HG02884 (cell line): Measurements from ENCODE around the gene ACOXL.

ENCODE experiments used
- ATAC-seq: cut with Tn5 transposase; IDR thresholded peaks from one replicate; pipeline ENCODE4 v1.9.1; 2021; ENCODE audit warnings: mild to moderate bottlenecking, moderate library complexity; ENCODE audit not compliant: unreplicated experiment

Gene ACOXL

DNA sequence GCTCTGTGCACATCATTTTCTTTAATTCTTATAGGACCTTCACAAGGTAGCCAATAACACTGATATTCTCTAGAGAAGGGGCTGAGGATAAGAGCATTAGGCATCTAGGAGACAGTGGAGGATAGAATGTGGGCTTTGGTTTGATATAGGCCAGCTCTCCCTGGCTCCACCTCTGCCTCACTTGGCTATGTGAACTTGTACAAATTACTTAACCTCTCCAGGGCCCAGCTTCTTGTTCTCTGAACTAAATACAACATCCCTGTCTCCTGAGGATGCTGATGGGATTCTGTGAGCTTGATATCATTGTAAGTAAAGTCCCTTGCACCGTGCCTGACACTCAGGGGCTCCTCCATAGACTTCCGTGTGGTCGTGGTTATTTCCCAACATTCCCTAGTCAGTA is 87.3 kb downstream of the ACOXL start:
- ATAC-seq, result no peak

DNA sequence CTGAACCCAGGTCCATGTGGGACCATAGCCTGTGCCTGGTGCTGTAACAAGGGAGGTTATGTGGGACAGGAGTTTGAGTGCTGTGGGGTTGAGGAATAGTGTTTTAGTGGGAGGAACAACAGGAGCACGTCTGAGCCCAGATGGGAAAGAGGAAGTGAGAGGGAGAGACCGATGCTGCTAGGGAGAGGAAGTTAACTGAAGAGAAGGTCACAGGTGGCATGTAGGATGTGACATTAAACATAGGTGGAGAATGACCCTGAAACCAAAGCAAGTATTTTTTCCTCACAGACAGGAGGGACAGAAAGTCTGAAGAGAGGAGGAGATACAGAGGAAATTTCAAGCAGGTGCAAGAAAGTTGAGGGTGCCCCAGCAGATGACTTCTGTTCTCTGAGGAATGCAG is 87.8 kb downstream of the ACOXL start:
- no peak for ATAC-seq

GRCh38 chr2:110823165-110823564 is 90.8 kb downstream of the ACOXL start:
- no peak for ATAC-seq

GRCh38 chr2:110827511-110827910 is 95.1 kb downstream of the ACOXL start:
- ATAC-seq, result no peak

- ATAC-seq, result no peak
These were observed 96.0 kb downstream of the ACOXL start for GRCh38 chr2:110828330-110828729.

DNA sequence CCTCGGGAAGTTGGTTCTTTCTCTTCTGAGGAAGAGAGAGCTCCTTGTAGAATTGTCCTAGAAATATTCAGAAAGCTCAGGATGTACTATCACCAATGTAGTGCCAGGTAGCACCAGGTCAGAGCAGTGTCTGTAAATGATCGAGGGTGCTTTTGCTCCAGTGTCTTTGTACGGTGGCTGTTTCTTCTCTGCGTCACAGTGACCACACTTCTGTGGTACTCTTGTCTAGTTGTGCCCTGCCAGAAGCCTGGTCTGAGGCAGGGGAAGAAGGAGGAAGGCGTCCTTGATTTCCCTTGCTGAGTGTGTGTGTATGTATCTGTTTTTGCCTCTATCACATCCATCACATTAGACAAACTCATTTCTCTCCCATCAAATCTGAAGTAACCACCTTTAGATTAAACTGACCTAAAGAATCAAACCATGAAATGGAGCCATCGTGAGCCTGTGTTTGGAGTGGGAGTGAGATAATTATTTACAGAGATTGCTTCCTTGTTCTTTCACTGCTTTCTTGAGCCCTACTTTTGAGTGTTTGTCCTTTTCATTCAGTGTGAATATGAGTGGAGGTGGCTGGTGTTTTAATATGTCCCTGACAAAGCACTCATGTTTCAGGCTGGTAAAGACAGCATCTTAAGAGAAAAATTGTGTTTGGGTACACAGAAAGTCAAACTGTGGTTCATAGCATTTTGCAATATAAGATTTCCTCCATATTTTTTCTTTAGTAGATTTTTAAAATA is 97.2 kb downstream of the ACOXL start:
- no peak for ATAC-seq

- ATAC-seq, result no peak
These were observed 100.4 kb downstream of the ACOXL start for GRCh38 chr2:110832740-110833139.

GRCh38 chr2:110834134-110834827 is 101.9 kb downstream of the ACOXL start:
- no peak for ATAC-seq

DNA sequence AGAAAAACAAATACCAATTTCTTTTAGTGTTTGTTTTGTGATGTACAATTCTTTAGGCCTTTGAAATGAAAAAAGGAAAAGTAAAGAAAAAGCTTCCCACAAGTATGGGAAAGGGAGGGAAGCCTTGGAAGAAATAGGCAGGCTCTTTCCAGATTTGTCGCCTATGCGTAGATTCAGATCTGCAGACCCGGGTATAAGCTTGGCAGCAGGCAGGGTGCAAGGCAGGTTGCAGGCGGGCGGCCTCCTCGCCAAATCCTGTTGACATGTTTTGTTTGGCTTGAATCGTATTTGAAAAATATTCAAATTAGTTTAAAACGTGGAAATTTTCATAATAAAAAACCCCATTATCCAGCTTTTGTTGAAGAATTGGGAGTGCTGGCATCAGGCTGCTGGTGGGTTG is 104.3 kb downstream of the ACOXL start:
- ATAC-seq, result no peak

DNA sequence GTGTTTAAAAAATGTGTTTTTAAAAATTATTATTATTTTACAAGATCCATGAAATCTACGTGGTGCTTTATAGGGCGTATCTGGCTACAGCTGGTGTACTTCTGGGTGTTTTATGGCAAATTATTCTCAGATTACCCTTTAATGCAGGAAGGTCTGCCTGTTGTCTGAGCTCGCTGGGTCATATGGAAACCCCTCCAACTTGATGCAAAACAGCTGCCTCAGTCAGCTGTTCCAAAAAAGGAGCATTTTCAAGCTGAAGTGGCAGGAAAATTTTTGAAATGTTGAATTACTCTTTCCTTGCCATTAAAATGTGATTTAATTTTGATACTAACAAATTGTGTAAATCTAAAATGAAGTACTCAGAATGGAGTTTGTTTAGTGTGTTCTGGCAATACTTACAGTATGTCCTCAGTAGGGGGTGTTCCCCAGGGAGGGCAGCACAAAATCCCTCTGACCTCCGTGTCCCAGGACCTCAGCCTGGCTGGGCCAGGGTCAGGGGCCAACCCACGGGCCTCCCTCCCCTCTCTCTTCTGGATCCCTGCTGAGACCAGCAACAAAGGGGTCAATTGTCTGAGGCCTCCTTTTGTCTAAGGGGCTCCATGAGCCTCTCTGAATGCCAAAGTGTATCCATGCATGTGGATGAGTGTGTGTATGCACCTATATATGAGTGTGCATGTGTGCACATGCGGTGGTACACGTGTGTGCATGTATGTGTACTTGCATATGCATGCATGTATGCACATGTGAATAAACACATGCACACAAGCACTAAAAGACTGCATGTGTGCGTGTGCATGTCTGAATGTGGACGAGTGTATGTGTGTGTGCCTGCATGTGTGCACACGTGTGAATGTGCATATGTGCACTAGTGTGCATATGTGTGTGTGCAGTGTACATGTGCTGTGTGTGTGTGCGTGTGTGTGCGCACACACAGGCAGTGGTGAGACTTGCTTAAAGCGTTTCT is 105.4 kb downstream of the ACOXL start:
- ATAC-seq, result no peak

DNA sequence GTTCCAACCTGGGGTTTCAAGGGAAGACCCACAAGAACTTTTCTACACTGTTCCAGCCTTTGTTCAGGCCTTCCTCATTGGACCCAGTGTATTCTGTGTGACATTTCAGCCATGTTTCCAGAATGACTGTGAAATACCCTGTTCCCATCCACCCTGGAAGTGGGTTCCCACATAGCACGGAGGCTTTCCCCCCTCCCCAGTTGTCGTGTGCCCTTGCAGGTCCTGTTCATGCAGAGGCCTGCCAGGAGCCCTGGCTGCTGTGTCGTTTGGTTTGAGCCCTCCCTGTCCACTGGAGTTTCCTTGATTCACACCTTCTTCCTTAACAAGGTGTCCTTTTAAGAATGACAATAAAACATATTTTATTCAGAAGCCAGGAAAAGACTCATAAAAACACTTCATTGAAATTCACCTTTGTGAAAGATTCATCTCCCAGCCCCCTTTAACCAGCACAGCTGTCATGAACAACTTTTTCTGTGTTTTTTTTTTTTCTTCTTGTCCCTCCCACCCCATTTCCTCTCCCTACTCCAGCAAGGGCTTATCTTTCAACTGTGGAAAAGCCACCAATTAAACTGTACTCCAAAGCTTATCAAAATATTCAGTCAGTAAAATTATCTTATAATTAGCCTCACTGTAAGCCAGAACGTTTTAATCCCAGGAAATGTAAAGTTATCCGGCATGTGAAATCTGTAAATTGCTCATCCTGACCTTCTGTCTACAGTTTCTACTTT is 106.4 kb downstream of the ACOXL start:
- no peak for ATAC-seq

DNA sequence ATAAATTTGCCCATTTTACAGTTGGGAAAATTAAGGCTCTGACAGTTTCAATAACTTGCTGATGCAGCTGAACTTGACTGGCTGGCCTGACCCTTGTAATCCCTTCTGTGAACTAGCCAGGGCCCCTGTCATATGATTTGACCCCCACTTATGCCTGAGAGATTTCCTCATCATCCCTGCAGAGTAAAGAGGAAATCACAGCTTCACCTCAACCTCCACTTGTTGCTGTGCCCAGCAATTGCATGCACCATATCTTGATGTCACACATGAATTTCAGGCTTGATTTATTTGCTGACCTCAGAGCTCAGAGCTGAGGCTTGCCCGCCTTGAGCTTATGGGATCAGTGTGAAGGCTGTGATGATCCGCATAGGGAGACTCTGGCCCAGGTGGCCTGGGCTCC is 108.1 kb downstream of the ACOXL start:
- ATAC-seq, result no peak

GRCh38 chr2:110842048-110842447 is 109.7 kb downstream of the ACOXL start:
- ATAC-seq, result no peak

GRCh38 chr2:110843496-110843895 is 111.1 kb downstream of the ACOXL start:
- ATAC-seq, result no peak

- no peak for ATAC-seq
These were observed 111.7 kb downstream of the ACOXL start for GRCh38 chr2:110843959-110844510.

DNA sequence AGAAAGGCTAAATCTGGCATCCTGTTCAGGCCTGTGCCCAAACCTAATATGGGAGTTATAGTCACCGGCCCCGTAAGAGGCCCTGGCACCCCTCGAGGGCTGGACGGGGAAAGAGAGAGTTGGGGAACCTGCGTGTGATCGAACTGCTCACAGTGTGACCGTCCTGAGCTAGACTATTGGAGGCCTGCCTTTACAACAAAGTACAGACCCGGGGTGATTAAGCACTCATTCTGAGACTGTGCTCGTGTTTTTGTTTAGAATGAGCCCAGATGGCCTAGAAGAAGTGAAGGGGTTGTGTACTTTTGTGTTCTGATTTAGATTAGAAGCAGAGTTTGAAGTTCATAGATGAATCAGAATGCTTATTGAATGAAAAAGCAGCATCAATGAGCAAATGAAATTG is 115.3 kb downstream of the ACOXL start:
- no peak for ATAC-seq

DNA sequence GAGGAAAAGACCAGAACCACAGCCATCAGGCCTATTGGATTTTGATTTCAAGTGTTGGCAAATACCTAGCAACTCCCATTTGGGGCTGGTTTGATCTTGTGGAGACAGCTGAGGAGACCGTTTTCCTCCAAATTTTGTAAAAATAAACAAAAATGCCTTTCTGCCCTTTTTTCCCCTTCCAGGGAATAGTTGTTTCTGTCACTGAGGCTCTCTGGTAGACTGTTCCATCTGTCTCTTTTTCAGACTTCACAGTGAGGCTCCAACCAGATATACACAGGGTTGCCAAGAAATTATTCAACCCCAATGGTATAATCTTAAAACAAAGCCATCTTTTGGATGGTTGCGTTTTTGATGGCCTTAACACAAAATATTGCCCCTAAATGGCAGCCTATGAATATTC is 115.7 kb downstream of the ACOXL start:
- ATAC-seq, result no peak

- no peak for ATAC-seq
These were observed 116.2 kb downstream of the ACOXL start for GRCh38 chr2:110848519-110849030.

- no peak for ATAC-seq
These were observed 119.2 kb downstream of the ACOXL start for GRCh38 chr2:110851531-110851930.

DNA sequence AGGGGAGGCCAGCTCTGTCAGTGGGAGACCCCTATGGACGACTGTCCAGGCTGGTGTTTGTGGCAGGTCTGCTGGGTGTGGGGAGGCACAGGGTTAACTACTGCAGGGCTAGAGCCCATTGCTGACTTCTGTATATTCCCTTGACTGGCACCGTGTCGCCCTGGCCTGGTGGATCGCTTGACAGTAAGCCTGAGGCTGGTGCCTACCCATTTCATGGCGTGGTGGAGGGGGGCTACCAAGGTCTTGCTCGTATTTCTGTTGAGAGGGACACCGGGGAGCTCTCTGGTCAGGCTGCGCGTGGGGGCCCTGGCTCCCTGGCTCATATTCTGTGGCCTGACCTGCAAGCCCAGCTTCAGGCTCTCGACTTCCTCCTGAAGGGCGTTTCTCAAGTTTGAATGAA is 119.7 kb downstream of the ACOXL start:
- ATAC-seq, result no peak
